GM18951 (cell line): ENCODE measurements around the gene FSTL4.

Experiments
- POLR2A ChIP-seq: IDR thresholded peaks from 4 replicates; pipeline ENCODE4 v1.6.1; 2011; ENCODE audit warnings: mild to moderate bottlenecking; ENCODE audit not compliant: insufficient read length, insufficient read depth; ENCODE audit errors: extremely low read depth
- in situ Hi-C: fragments of 300-500 bp; cut with MboI; formaldehyde crosslinking; loops from one replicate; pipeline ENCODE4 v1.12.0; 2022; ENCODE audit warnings: low sequenced_read_pairs, mixed read lengths, inconsistent platforms; ENCODE audit not compliant: unreplicated experiment

Gene FSTL4

GRCh38 chr5:133508845-133509741, 103.2 kb downstream of the FSTL4 start:
- TF ChIP-seq POLR2A = no peak
- in situ Hi-C loops = no loop called here

DNA sequence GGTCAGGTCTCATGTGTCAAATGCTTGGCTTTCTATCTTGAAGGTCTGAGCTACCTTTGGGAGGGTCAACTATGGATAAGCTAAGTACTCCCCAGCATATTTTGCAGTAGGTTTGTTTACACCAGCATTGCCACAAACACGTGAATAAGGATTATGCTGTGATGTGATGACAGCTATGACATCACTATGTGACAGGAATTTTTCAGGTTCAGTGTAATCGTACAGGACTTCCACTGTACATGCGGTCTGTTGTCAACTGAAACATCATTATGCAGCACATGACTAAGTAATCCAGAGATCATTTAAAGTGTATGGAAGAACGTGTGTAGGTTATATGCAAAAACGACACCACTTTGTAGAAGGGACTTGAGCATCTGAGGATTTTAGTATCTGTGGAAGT, 104.0 kb downstream of the FSTL4 start:
- no peak for TF ChIP-seq POLR2A
- in situ Hi-C loops = no loop called here

DNA sequence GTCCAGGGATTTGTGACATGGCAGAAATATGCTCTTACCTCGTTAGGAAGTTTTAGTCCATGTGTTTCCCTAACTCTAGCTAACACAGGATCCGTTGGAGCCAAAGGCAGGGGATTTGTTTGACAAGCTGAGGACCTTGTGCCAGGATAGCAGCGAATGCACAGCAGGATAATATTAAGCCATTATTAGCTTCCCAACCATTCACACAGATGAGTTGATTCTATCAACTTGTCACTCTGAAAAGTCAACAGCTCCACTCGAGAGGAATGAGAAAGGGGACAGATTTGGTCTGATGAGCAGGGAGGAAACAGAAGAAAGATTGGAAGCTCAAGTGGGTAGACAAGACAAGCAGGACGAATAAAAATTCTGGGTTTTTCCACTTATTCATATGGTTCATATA, 106.2 kb downstream of the FSTL4 start:
- no peak for TF ChIP-seq POLR2A
- in situ Hi-C loops = no loop called here

DNA sequence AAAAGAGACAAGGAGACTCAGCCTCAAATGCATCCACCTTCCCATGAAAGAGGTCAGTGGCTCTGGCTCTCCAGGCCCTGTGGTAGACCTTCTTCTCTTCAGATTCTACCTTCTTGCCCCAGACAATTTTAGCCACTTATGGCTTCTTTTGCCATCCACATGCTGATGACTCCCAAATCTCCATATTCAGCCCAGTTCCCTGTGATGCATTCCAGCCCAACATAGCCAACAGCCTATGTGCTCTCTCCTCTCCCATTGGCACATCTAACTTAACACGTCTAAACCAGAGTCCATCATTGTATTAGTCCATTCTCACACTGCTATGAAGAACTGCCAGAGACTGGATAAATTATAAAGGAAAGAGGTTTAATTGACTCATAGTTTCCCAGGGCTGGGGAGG, 108.8 kb downstream of the FSTL4 start:
- in situ Hi-C loops = no loop called here
- no peak for TF ChIP-seq POLR2A

- in situ Hi-C loops = no loop called here
- no peak for TF ChIP-seq POLR2A
These were observed 112.4 kb downstream of the FSTL4 start for GRCh38 chr5:133499895-133500294.

DNA sequence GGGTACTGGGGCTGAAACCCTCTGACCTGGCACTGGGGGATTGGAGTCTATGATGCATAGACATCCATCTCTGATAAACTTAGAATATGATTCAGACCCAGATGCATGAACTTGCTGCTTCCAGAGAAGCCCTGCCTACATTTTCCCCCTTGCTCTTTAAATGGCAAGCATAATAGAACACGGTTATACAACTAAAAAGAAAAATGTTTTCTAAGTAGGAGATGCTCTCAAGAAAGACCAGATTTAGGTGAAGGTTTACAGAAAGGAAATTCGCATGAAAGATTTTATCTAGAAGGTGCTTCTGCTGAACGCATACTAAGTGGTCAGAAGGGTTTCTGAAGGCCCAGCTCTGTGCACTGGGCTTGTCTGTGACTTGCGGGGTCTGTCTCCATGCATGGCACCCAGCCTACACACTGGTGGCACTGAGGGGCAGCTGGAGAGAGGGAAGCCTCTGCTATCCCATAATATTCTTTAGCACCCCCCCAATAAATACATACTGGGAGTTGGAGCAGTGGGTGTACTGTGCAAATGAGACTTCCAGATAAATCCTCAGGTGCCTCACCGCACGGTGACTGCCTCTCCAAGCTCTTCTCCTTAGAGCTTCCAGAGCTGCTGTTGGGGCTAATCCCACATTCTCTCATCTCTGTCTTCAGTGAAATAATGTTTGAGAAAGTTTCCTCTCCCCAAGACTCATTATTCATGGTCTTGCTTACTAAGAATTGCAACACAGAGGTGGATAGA, 114.6 kb downstream of the FSTL4 start:
- in situ Hi-C loops = no loop called here
- TF ChIP-seq POLR2A = no peak

- TF ChIP-seq POLR2A = no peak
- in situ Hi-C loops = no loop called here
These were observed 115.7 kb downstream of the FSTL4 start for GRCh38 chr5:133496631-133497030.

DNA sequence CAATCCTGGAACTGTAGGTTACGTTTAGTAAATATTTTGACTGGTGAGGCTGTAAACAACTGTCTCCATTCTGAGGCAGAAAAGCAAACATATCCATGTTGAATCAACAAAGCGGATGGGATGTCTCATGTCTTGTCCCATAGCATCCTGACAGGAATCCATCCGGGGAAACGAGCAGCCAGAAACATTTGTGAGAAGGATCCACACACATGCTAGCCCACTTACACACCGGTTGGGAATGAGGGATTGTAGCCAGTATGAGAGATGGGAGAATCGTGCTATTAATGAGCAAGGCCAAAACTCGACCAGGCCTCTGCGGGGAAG, 117.5 kb downstream of the FSTL4 start:
- no peak for TF ChIP-seq POLR2A
- in situ Hi-C loops = no loop called here

GRCh38 chr5:133494232-133494922, 118.0 kb downstream of the FSTL4 start:
- in situ Hi-C loops = no loop called here
- TF ChIP-seq POLR2A = no peak

DNA sequence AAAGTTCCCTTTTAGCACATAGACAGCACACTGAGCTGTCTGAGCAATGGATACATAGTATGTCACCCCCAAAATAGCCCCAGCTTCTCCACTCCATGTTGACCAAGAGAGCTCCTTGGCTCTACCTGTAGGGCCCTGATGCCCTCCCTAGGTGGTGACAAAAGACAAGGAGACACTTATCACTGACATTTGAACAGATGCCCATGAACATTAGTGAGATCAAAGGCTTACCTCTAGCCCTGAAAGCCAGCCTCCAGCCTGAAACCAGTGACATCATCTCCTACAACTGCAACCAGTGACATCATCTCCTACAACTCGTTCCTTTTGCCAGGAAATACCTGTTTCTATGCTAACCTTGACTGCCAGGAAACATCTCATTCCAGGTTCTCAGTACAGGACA, 122.7 kb downstream of the FSTL4 start:
- in situ Hi-C loops = no loop called here
- TF ChIP-seq POLR2A = no peak

GRCh38 chr5:133487093-133487492, 125.2 kb downstream of the FSTL4 start:
- TF ChIP-seq POLR2A = no peak
- in situ Hi-C loops = no loop called here

DNA sequence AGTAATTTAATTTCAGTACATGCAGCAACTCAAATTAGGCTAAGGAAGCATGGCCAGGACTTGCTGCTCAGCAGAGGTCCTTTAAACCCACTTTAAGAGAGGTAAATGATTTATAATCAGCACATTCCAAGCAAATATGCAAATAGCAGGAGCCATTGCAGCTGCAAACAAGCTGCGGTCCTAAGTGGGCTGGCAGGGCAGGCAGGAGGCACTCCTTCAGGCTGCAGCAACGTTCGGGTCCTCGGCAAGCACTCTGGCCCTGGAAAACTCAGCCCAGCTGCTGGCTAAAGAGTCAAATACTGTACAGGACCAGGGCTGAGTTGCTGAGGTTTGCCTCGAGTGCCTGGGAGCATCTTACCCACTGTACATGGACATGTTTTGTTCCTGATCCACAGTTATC, 126.9 kb downstream of the FSTL4 start:
- in situ Hi-C loops = no loop called here
- TF ChIP-seq POLR2A = no peak

DNA sequence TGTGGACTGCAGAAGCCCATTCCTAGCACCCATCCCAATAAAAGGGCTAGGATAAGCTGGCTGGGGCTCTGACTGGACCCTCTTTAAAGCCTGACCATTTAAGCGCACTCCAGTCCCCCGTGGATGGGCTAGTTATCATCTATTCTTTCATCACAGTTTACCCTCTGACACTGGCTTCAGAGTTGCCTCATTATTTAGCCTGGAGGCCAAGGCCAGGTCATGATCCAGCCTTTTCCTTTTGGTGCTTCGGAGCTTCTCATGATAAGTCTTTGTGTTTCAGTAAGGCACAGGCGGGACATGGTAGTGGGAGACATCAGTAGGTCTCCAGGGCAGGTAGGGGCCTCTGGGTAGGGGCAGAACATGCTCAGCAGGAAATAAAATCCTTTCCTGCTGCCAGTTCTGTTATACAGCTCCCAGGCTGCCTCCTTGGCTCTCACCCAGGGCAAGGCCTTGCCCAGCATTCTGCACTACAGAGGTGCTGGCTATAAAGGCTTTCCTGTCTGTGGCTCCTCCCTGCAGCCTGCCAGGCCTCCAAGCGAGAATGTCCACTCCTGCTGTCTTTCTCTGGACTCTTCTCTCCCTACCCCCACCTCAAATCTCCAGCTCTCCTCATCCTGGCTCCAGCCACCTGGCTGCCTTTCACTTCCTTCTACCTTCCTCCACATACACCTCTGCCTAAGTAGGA, 128.8 kb downstream of the FSTL4 start:
- in situ Hi-C loops = no loop called here

More for the DNA sequence above, 128.8 kb downstream of the FSTL4 start:
- no peak for TF ChIP-seq POLR2A
